H1 (cell line): ENCODE data around the gene ISOC2. TPM values are rescaled to one million over a fixed set of nuclear protein-coding genes. Genes with fewer than 3 reads are reported as not detected.

ENCODE experiments used
- CTCF ChIA-PET: fragments of 300-600 bp; sonication (Branson Sonifier 250); formaldehyde crosslinking; loops from one replicate; lab custom pipeline; 2021; ENCODE audit not compliant: partially characterized antibody; lab: Charles Lee
- POLR2A ChIA-PET: fragments of 300-600 bp; sonication (Branson Sonifier 250); formaldehyde crosslinking; loops from one replicate; lab custom pipeline; 2021; ENCODE audit warnings: inconsistent platforms; ENCODE audit not compliant: partially characterized antibody; lab: Charles Lee
- DNase-seq, 2 experiments: peaks; one replicate each; pipeline versions ENCODE4 v3.0.0 to v3.0.0-alpha.2; 2010 to 2022; ENCODE audit warnings: low spot score in 2 of 2, low read depth in 1 of 2, mixed read lengths in 1 of 2
- FAIRE-seq: peaks from 2 replicates; lab custom pipeline; 2011; peaks lifted over from hg19 to GRCh38; lab: Jason Lieb, UNC
- H2AFZ ChIP-seq: 2 replicates; pipeline ENCODE4 v1.8.1; 2012; ENCODE audit warnings: low read length, inconsistent platforms
- H2AK5ac ChIP-seq: 2 replicates; pipeline ENCODE4 v1.6.1; 2013; ENCODE audit warnings: low read depth, low read length
- H2BK120ac ChIP-seq: replicated peaks from 2 replicates; pipeline ENCODE3; 2013; ENCODE audit warnings: low read depth, low read length, inconsistent platforms
- H2BK12ac ChIP-seq: 2 replicates; pipeline ENCODE4 v1.6.1; 2013; ENCODE audit warnings: low read depth, low read length
- H2BK15ac ChIP-seq: 2 replicates; pipeline ENCODE4 v1.6.1; 2013; ENCODE audit warnings: low read length
- H2BK20ac ChIP-seq: 2 replicates; pipeline ENCODE4 v1.6.1; 2013; ENCODE audit warnings: low read length
- H2BK5ac ChIP-seq: 2 replicates; pipeline ENCODE4 v1.6.1; 2013; ENCODE audit warnings: low read depth, low read length
- H3K14ac ChIP-seq: 2 replicates; pipeline ENCODE4 v1.6.1; 2013; ENCODE audit warnings: inconsistent platforms; ENCODE audit not compliant: insufficient read length
- H3K18ac ChIP-seq: 2 replicates; pipeline ENCODE4 v1.6.1; 2013; ENCODE audit warnings: low read length; ENCODE audit errors: extremely low read depth
- H3K23ac ChIP-seq: 2 replicates; pipeline ENCODE4 v1.6.1; 2013; ENCODE audit warnings: inconsistent platforms; ENCODE audit not compliant: insufficient read length
- H3K23me2 ChIP-seq: 2 replicates; pipeline ENCODE4 v1.6.1; 2013; ENCODE audit warnings: low read depth, low read length
- H3K27ac ChIP-seq: 2 replicates; pipeline ENCODE4 v1.6.1; 2011; ENCODE audit warnings: low read depth, low read length, inconsistent platforms
- H3K27me3 ChIP-seq, 4 experiments: replicated peaks in 1 of 4; 1 replicate in 1 of 4; 2 replicates in 3 of 4; pipeline versions ENCODE4 v1.6.1 to v1.8.1; 2011 to 2013; ENCODE audit warnings: low read length in 3 of 4, mild to moderate bottlenecking in 3 of 4, inconsistent platforms in 2 of 4, mixed read lengths in 2 of 4, moderate library complexity in 1 of 4; ENCODE audit not compliant: control insufficient read depth in 3 of 4, insufficient read depth in 3 of 4; ENCODE audit errors: extremely low read depth in 1 of 4
- H3K36me3 ChIP-seq, 4 experiments: 2 replicates each; pipeline versions ENCODE4 v1.6.1 to v1.8.1; 2011 to 2013; ENCODE audit warnings: mild to moderate bottlenecking in 4 of 4, low read length in 3 of 4, moderate library complexity in 2 of 4, control low read depth in 1 of 4, inconsistent platforms in 1 of 4; ENCODE audit not compliant: insufficient read depth in 4 of 4, control insufficient read depth in 2 of 4
- H3K4ac ChIP-seq: replicated peaks from 2 replicates; pipeline ENCODE3; 2013; ENCODE audit warnings: low read length, low read depth, mixed read lengths, inconsistent platforms; ENCODE audit not compliant: insufficient read length
- H3K4me1 ChIP-seq, 4 experiments: replicated peaks in 1 of 4; 1 replicate in 1 of 4; 2 replicates in 3 of 4; pipeline versions ENCODE4 v1.6.1 to v1.8.1; 2011 to 2013; ENCODE audit warnings: low read length in 3 of 4, inconsistent platforms in 2 of 4, mixed read lengths in 1 of 4; ENCODE audit not compliant: insufficient read depth in 4 of 4, control insufficient read depth in 3 of 4
- H3K4me2 ChIP-seq, 2 experiments: 2 replicates each; pipeline versions ENCODE4 v1.6.1 to v1.8.1; 2011 to 2013; ENCODE audit warnings: low read depth in 2 of 2, low read length in 2 of 2, control low read depth in 1 of 2, inconsistent platforms in 1 of 2, mild to moderate bottlenecking in 1 of 2; ENCODE audit not compliant: insufficient read depth in 1 of 2
- H3K4me3 ChIP-seq, 4 experiments: fragments of 200-600, 300-600 bp in 1 of 4; sonication (generic), shearing (Covaris generic), sonication (Bioruptor Twin) in 1 of 4; 2 replicates each; pipeline versions ENCODE4 v1.5.1 to v1.8.1; 2011 to 2016; ENCODE audit warnings: low read length in 4 of 4, low read depth in 3 of 4, control low read depth in 2 of 4, inconsistent platforms in 2 of 4, mild to moderate bottlenecking in 2 of 4, mixed read lengths in 1 of 4, moderate library complexity in 1 of 4; ENCODE audit not compliant: insufficient read depth in 2 of 4; ENCODE audit errors: extremely low read depth in 1 of 4
- H3K56ac ChIP-seq: replicated peaks from 2 replicates; pipeline ENCODE3; 2013; ENCODE audit warnings: low read depth, mild to moderate bottlenecking, mixed read lengths, low read length, inconsistent platforms; ENCODE audit not compliant: insufficient read length
- H3K79me1 ChIP-seq: 2 replicates; pipeline ENCODE4 v1.6.1; 2013; ENCODE audit warnings: low read depth, low read length, control low read depth
- H3K79me2 ChIP-seq, 2 experiments: 2 replicates each; pipeline versions ENCODE4 v1.6.1 to v1.8.1; 2012 to 2013; ENCODE audit warnings: low read length in 2 of 2, mild to moderate bottlenecking in 2 of 2, inconsistent platforms in 1 of 2; ENCODE audit not compliant: insufficient read depth in 2 of 2, control insufficient read depth in 1 of 2
- H3K9ac ChIP-seq, 4 experiments: replicated peaks in 1 of 4; 1 replicate in 1 of 4; 2 replicates in 3 of 4; pipeline versions ENCODE4 v1.6.1 to v1.8.1; 2011 to 2013; ENCODE audit warnings: low read depth in 3 of 4, low read length in 3 of 4, control low read depth in 2 of 4, mild to moderate bottlenecking in 2 of 4, moderate library complexity in 2 of 4, inconsistent platforms in 1 of 4; ENCODE audit errors: extremely low read depth in 1 of 4
- H3K9me3 ChIP-seq, 2 experiments: 2 replicates each; pipeline versions ENCODE4 v1.6.1 to v1.8.1; 2012 to 2013; ENCODE audit warnings: mild to moderate bottlenecking in 2 of 2, moderate library complexity in 2 of 2, control low read depth in 1 of 2, inconsistent platforms in 1 of 2, low read depth in 1 of 2, low read length in 1 of 2, mixed read lengths in 1 of 2; ENCODE audit not compliant: insufficient read depth in 2 of 2
- H4K20me1 ChIP-seq, 2 experiments: replicated peaks in 1 of 2; 2 replicates each; pipeline versions ENCODE3 to v1.8.1; 2011 to 2013; ENCODE audit warnings: inconsistent platforms in 2 of 2, low read length in 2 of 2, mild to moderate bottlenecking in 1 of 2; ENCODE audit not compliant: insufficient read depth in 2 of 2, control insufficient read depth in 1 of 2
- H4K5ac ChIP-seq: 2 replicates; pipeline ENCODE4 v1.6.1; 2013; ENCODE audit warnings: low read length, low read depth, mixed read lengths, inconsistent platforms; ENCODE audit not compliant: insufficient read length
- H4K8ac ChIP-seq: 2 replicates; pipeline ENCODE4 v1.8.0; 2013; ENCODE audit warnings: mild to moderate bottlenecking, moderate library complexity, low read length, inconsistent platforms; ENCODE audit not compliant: insufficient read depth; ENCODE audit errors: extremely low read depth
- H4K91ac ChIP-seq: replicated peaks from 2 replicates; pipeline ENCODE3; 2013; ENCODE audit warnings: low read length, mixed read lengths, inconsistent platforms; ENCODE audit not compliant: insufficient read length
- EZH2 ChIP-seq: fragments of 200-600 bp; sonication (generic); IDR thresholded peaks from 2 replicates; pipeline ENCODE4 v1.7.1; 2012; ENCODE audit warnings: low read depth, mild to moderate bottlenecking, moderate library complexity, low read length, inconsistent platforms; ENCODE audit not compliant: severe bottlenecking
- FOSL1 ChIP-seq: IDR thresholded peaks from 2 replicates; pipeline ENCODE4 v1.6.1; 2011; ENCODE audit warnings: mild to moderate bottlenecking, low read depth, low read length, moderate library complexity; ENCODE audit not compliant: insufficient read depth
- NRF1 ChIP-seq: IDR thresholded peaks from 2 replicates; pipeline ENCODE4 v1.6.1; 2011; ENCODE audit warnings: mild to moderate bottlenecking, low read depth, low read length, improper control_type of control experiment
- POLR2A ChIP-seq, 2 experiments: IDR thresholded peaks; 1 replicate in 1 of 2; 2 replicates in 1 of 2; pipeline ENCODE4 v1.6.1; 2011; ENCODE audit warnings: low read depth in 2 of 2, low read length in 2 of 2, mild to moderate bottlenecking in 2 of 2; ENCODE audit errors: control extremely low read depth in 1 of 2
- POLR2AphosphoS5 ChIP-seq: IDR thresholded peaks from 2 replicates; pipeline ENCODE4 v1.6.1; 2011; ENCODE audit warnings: low read depth, low read length
- RNF2 ChIP-seq: fragments of 200-900, 300-1000 bp; sonication (generic); IDR thresholded peaks from 2 replicates; pipeline ENCODE4 v1.7.1; 2016; ENCODE audit warnings: borderline replicate concordance, low read depth, mild to moderate bottlenecking, antibody characterized with exemption, low read length; ENCODE audit not compliant: poor library complexity, severe bottlenecking; ENCODE audit errors: missing control alignments
- YY1 ChIP-seq: IDR thresholded peaks from 2 replicates; pipeline ENCODE4 v1.6.1; 2011; ENCODE audit warnings: low read depth, mild to moderate bottlenecking, low read length
- WGBS, 2 experiments: shearing (Covaris generic) in 1 of 2; methylation state at CpG; one replicate each; pipeline versions ENCODE4 v1.1.6 to v1.1.7; 2013 to 2015; ENCODE audit warnings: low lambda C conversion rate in 2 of 2, mixed read lengths in 2 of 2, inconsistent platforms in 1 of 2, low coverage in 1 of 2, missing lambda C conversion rate in 1 of 2; ENCODE audit not compliant: insufficient replicate concordance in 2 of 2, insufficient coverage in 1 of 2, insufficient read length in 1 of 2; ENCODE audit errors: extremely low coverage in 1 of 2, missing lambda C conversion rate in 1 of 2; 5-methylcytosine and 5-hydroxymethylcytosine counted together
- polyA plus RNA-seq, 7 experiments: library from polyadenylated mRNA; depleted of rRNA in 3 of 7; stranded (reverse) in 5 of 7; unstranded in 2 of 7; fragments of >200 nt in 5 of 7; fragments of 200-250 nt in 2 of 7; gene quantifications; 1 replicate in 5 of 7; 2 replicates in 1 of 7; 4 replicates in 1 of 7; pipeline versions ENCODE4 v1.2.1 to v1.2.3, GENCODE V29; 2011 to 2013; ENCODE audit warnings: missing spikeins in 2 of 7, mixed read lengths in 2 of 7
- total RNA-seq: library from RNA; stranded (reverse); fragmentation: NEBNext Ultra II Directional; extraction: Animal tissue kit (Norgen Biotek cat#: 25700); gene quantifications from 2 replicates; pipeline ENCODE4 v1.2.1, GENCODE V29; 2021

The ISOC2 gene
- total and polyA plus RNA-seq, 2 of the 8 experiments (the other 6 are each of a cell fraction or from before 2014, with no cell fraction given): 96.9 to 152 TPM

DNA sequence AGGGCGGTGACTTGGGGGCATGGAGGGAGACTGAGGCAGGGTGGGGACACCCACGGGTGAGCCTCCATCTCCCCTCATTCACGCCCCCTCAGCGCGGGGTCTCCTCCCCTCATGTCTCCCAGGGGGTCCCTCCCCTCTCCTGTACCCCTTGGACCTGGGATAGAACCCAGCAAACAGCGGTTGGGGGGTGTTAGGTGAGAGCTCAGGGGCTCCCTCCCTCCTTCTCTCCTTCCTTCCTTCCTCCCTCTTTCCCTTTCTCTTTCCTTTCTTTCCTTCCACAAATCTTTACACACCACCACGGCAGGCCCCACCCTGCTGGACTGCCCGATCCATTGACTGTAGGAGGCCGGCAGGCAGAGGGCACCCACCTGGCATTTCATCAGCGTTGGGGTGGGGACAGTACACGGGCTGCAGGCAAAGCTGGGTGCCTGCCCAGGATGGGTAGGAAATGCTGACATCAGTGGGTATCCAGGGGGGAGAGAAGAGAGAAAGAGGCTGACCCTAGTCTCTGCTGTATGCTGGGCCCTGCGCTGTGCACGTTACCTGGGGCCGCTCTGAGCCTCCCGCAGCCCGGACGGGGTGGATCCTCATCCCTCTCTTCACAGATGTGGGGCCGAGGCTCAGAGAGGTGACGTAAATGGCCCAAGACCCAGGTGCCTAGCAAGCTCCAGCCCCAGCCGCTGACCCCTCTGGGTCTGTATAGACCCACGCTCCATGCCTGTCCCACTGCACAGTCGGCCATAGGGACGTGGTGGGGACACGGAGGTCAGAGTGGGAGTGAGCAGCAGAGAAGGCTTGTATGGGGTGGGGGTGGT, 30.3 kb upstream of the ISOC2 start:
- Histone ChIP-seq H2AK5ac (no peak overlapping the region), H3K9me3 (no peaks in the 10 kb centered on the region), H4K5ac (no peak overlapping the region), H3K4ac (no peak overlapping the region), H3K36me3 (no peaks in the 10 kb centered on the region), H3K4me1 (peaks cover 0 to 35% (median 24%) of the 10 kb centered on the region in 4 experiments; a peak in 6 of 7 replicates), H3K18ac (no peak overlapping the region), H3K23me2 (peaks cover 3% of the 10 kb centered on the region), H2BK15ac (0 out of 2 replicates have a peak overlapping the region, but pooled peaks have one; percentile 18), H3K23ac (no peak overlapping the region), H2BK20ac (no peak overlapping the region), H3K14ac (no peak overlapping the region), H4K8ac (no peak overlapping the region; the same call in 1 of the 2 replicates), H2BK5ac (no peak overlapping the region), H2BK12ac (0 out of 2 replicates have a peak overlapping the region, but pooled peaks have one; percentile 75), H4K20me1 (peaks cover 0 to 1% of the 10 kb centered on the region in 2 experiments), H2AFZ (no peak overlapping the region), H3K4me2 (no peak overlapping the region), H3K79me1 (no peaks in the 10 kb centered on the region), H3K27ac (no peak overlapping the region), H3K79me2 (no peaks in the 10 kb centered on the region), H3K4me3 (no peak overlapping the region), H3K27me3 (no peaks in the 10 kb centered on the region; a peak in 2 of 7 replicates), H2BK120ac (no peak overlapping the region), H3K56ac (no peak overlapping the region), H4K91ac (no peak overlapping the region), H3K9ac (no peak overlapping the region)
- WGBS, 2 experiments: 83% methylated on average over 18 of the region's 24 CpGs; no CpG with 5 or more reads in 1 of the 2 experiments
- CTCF ChIA-PET: interaction anchor here (1.0 to 3.0 kb wide), 6 partner anchors 12 to 141 kb away, joined by 3 to 17 read pairs (median 4); no protein-coding TSS in a partner anchor
- no peak for FAIRE-seq
- POLR2A ChIA-PET: interaction anchor here (3.9 to 7.5 kb wide), 2 partner anchors 8 to 16 kb away, joined by 27 to 57 read pairs; partner anchors contain the start of genes NAT14 and ZNF628
- DNase-seq: no peak
- no peak for TF ChIP-seq RNF2
- no peak for TF ChIP-seq NRF1
- no peak for TF ChIP-seq FOSL1
- TF ChIP-seq POLR2A (IDR thresholded peaks at IDR 0.05; ENCODE audit: control extremely low read depth in 1 of 2, low read depth in 2 of 2, low read length in 2 of 2): no peak
- no peak for TF ChIP-seq POLR2AphosphoS5
- TF ChIP-seq YY1: no peak
- TF ChIP-seq EZH2: no peak
